Neural cell (in vitro differentiated cells): ENCODE data around the gene LYPLAL1. TPM values are rescaled to one million over a fixed set of nuclear protein-coding genes. Genes with fewer than 3 reads are reported as not detected.

ENCODE experiments used
- H2AFZ ChIP-seq: fragments of 200-600, 300-800 bp; sonication (generic), shearing (Covaris generic); 2 replicates; pipeline ENCODE4 v1.6.0; 2014; ENCODE audit warnings: low read depth, mild to moderate bottlenecking, antibody characterized with exemption, low read length, moderate library complexity
- H3F3A ChIP-seq: fragments of 200-600 bp; shearing (Covaris generic); 2 replicates; pipeline ENCODE4 v1.6.1; 2016; ENCODE audit warnings: mild to moderate bottlenecking, moderate library complexity, mixed read lengths, antibody characterized with exemption, low read length; ENCODE audit not compliant: insufficient read depth, poor library complexity, severe bottlenecking
- H3K27ac ChIP-seq: fragments of 200-600, 300-800 bp; sonication (generic), shearing (Covaris generic); 2 replicates; pipeline ENCODE4 v1.5.1; 2014; ENCODE audit warnings: mild to moderate bottlenecking, low read length, moderate library complexity
- H3K27me3 ChIP-seq: fragments of 300-800, 200-600 bp; sonication (generic), shearing (Covaris generic); 2 replicates; pipeline ENCODE4 v1.6.0; 2014; ENCODE audit warnings: mild to moderate bottlenecking, low read depth, low read length, moderate library complexity; ENCODE audit not compliant: insufficient read depth
- H3K36me3 ChIP-seq: fragments of 300-800, 200-600 bp; sonication (generic), shearing (Covaris generic); 2 replicates; pipeline ENCODE4 v1.5.1; 2014; ENCODE audit warnings: mild to moderate bottlenecking, antibody characterized with exemption, low read length, moderate library complexity; ENCODE audit not compliant: insufficient read depth
- H3K4me2 ChIP-seq: fragments of 300-800, 200-600 bp; sonication (generic), shearing (Covaris generic); 2 replicates; pipeline ENCODE4 v1.6.0; 2014; ENCODE audit warnings: mild to moderate bottlenecking, low read length
- H3K4me3 ChIP-seq: fragments of 300-800, 200-600 bp; sonication (generic), shearing (Covaris generic); 2 replicates; pipeline ENCODE4 v1.5.1; 2014; ENCODE audit warnings: mild to moderate bottlenecking, low read length, moderate library complexity
- H3K79me2 ChIP-seq: fragments of 200-600 bp; shearing (Covaris generic); replicated peaks from 2 replicates; pipeline ENCODE4 v1.6.0; 2014; ENCODE audit warnings: mild to moderate bottlenecking, low read length, moderate library complexity; ENCODE audit not compliant: insufficient read depth
- H3K9ac ChIP-seq: fragments of 300-800, 200-600 bp; sonication (generic), shearing (Covaris generic); 2 replicates; pipeline ENCODE4 v1.6.1; 2016; ENCODE audit warnings: mild to moderate bottlenecking, low read length, mixed read lengths
- H3K9me2 ChIP-seq: fragments of 200-600 bp; shearing (Covaris generic); 2 replicates; pipeline ENCODE4 v1.6.1; 2016; ENCODE audit warnings: mild to moderate bottlenecking, low read length, mixed read lengths; ENCODE audit not compliant: insufficient read depth
- H3K9me3 ChIP-seq: fragments of 200-600, 300-800 bp; sonication (generic), shearing (Covaris generic); 2 replicates; pipeline ENCODE4 v1.6.1; 2016; ENCODE audit warnings: mild to moderate bottlenecking, mixed run types, low read length, moderate library complexity, mixed read lengths
- H4K20me1 ChIP-seq: fragments of 200-600 bp; shearing (Covaris generic); 2 replicates; pipeline ENCODE4 v1.6.1; 2016; ENCODE audit warnings: mild to moderate bottlenecking, mixed run types; ENCODE audit not compliant: insufficient read depth
- CTCF ChIP-seq: fragments of 450-650 bp; IDR thresholded peaks from 2 replicates; pipeline ENCODE4 v1.5.1; 2014; ENCODE audit warnings: antibody characterized with exemption, mild to moderate bottlenecking, moderate library complexity; ENCODE audit not compliant: poor library complexity, severe bottlenecking
- EP300 ChIP-seq: fragments of 450-650 bp; conservative IDR thresholded peaks from 2 replicates; pipeline ENCODE4 v1.6.1; 2014; ENCODE audit warnings: antibody characterized with exemption, mild to moderate bottlenecking, moderate library complexity; ENCODE audit not compliant: poor library complexity, severe bottlenecking
- EZH2 ChIP-seq: fragments of 200-600, 300-800 bp; shearing (Covaris generic), sonication (generic); IDR thresholded peaks from 2 replicates; pipeline ENCODE4 v1.6.1; 2014; ENCODE audit warnings: antibody characterized with exemption, low read length, borderline replicate concordance, mild to moderate bottlenecking; ENCODE audit not compliant: insufficient read depth, poor library complexity, severe bottlenecking
- MXI1 ChIP-seq: fragments of 450-650 bp; conservative IDR thresholded peaks from 2 replicates; pipeline ENCODE4 v1.6.1; 2014; ENCODE audit warnings: antibody characterized with exemption, mild to moderate bottlenecking; ENCODE audit not compliant: poor library complexity, severe bottlenecking
- POLR2AphosphoS5 ChIP-seq: IDR thresholded peaks from 2 replicates; pipeline ENCODE4 v1.6.1; 2012
- RAD21 ChIP-seq: fragments of 450-650 bp; conservative IDR thresholded peaks from 2 replicates; pipeline ENCODE4 v1.6.1; 2014; ENCODE audit warnings: antibody characterized with exemption, mild to moderate bottlenecking, moderate library complexity
- SMC3 ChIP-seq: fragments of 450-650 bp; conservative IDR thresholded peaks from 2 replicates; pipeline ENCODE4 v1.6.1; 2014; ENCODE audit warnings: antibody characterized with exemption, mild to moderate bottlenecking, moderate library complexity; ENCODE audit not compliant: poor library complexity
- TAF1 ChIP-seq: IDR thresholded peaks from 2 replicates; pipeline ENCODE4 v1.6.1; 2012; ENCODE audit warnings: low read depth
- polyA plus RNA-seq: library from polyadenylated mRNA; depleted of rRNA; stranded (reverse); fragments of >200 nt; gene quantifications from 2 replicates; pipeline ENCODE4 v1.2.3, GENCODE V29; 2014
- TF ChIP-seq, protein P1 (sequence below): IDR thresholded peaks from 2 replicates; pipeline ENCODE4 v1.6.1; 2012; ENCODE audit warnings: borderline replicate concordance

LYPLAL1 gene
- polyA plus RNA-seq, 1 donor from 2014 or later: 38.1 TPM

DNA sequence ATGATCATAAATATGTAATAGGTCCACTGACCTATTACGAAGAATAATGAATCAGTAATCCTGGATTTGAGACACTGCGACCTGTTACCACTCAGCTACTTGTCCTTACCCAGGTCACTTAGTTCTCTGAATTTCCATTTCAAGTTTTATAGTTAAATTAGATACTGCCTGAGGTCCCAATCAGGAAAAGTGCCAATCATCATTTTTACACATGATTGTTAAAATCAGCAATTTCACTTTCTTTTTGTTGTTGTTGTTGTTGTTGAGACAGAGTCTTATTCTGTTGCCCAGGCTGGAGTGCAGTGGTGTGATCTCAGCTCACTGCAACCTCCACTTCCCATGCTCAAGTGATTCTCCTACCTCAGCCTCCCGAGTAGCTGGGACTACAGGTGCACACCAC lies 22.8 kb upstream of the LYPLAL1 start:
- H3K4me3 ChIP-seq: no peak overlapping the region
- H3K9ac ChIP-seq: no peak overlapping the region
- TF ChIP-seq MXI1 (no peak), EP300 (no peak), POLR2AphosphoS5 (no peak), RAD21 (no peak)
- H3K36me3 ChIP-seq: no peaks in the 10 kb centered on the region
- H4K20me1 ChIP-seq: no peaks in the 10 kb centered on the region
- H2AFZ ChIP-seq: no peak overlapping the region
- no peaks in the 10 kb centered on the region for H3K79me2 ChIP-seq
- no peaks in the 10 kb centered on the region for H3K27me3 ChIP-seq
- no peak overlapping the region for H3K4me2 ChIP-seq
- H3K27ac ChIP-seq: no peak overlapping the region
- H3K9me3 ChIP-seq: no peaks in the 10 kb centered on the region
- H3F3A ChIP-seq: no peaks in the 10 kb centered on the region
- H3K9me2 ChIP-seq: no peaks in the 10 kb centered on the region

- no peak overlapping the region for H2AFZ ChIP-seq
- H3K9me3 ChIP-seq: no peaks in the 10 kb centered on the region
- TF ChIP-seq MXI1 (no peak), POLR2AphosphoS5 (no peak)
Measured at GRCh38 chr1:219151467-219151866, 22.2 kb upstream of the LYPLAL1 start.

GRCh38 chr1:219152751-219153150 lies 20.9 kb upstream of the LYPLAL1 start:
- Histone ChIP-seq H3K4me3 (no peak overlapping the region), H3K4me2 (no peak overlapping the region), H4K20me1 (no peaks in the 10 kb centered on the region), H2AFZ (no peak overlapping the region), H3K9ac (no peak overlapping the region), H3K27me3 (no peaks in the 10 kb centered on the region), H3F3A (no peaks in the 10 kb centered on the region), H3K79me2 (no peaks in the 10 kb centered on the region), H3K36me3 (no peaks in the 10 kb centered on the region), H3K27ac (no peak overlapping the region), H3K9me3 (no peaks in the 10 kb centered on the region), H3K9me2 (no peaks in the 10 kb centered on the region)
- TF ChIP-seq EZH2: no peak
- peak; percentile 62 for TF ChIP-seq POLR2AphosphoS5

More at GRCh38 chr1:219151467-219151866, 22.2 kb upstream of the LYPLAL1 start:
- no peak overlapping the region for H3K9ac ChIP-seq
- H3K4me2 ChIP-seq: no peak overlapping the region
- H3K79me2 ChIP-seq: no peaks in the 10 kb centered on the region
- H3K4me3 ChIP-seq: no peak overlapping the region
- H3F3A ChIP-seq: no peaks in the 10 kb centered on the region
- no peaks in the 10 kb centered on the region for H3K36me3 ChIP-seq
- H3K9me2 ChIP-seq: no peaks in the 10 kb centered on the region
- H3K27me3 ChIP-seq: no peaks in the 10 kb centered on the region
- H3K27ac ChIP-seq: no peak overlapping the region
- no peaks in the 10 kb centered on the region for H4K20me1 ChIP-seq

GRCh38 chr1:219153723-219154122 lies 20.0 kb upstream of the LYPLAL1 start:
- H3K9me2 ChIP-seq: no peaks in the 10 kb centered on the region

More at GRCh38 chr1:219153723-219154122, 20.0 kb upstream of the LYPLAL1 start:
- H3K4me2 ChIP-seq: no peak overlapping the region
- H3K9ac ChIP-seq: no peak overlapping the region
- TF ChIP-seq EP300: no peak
- no peak for TF ChIP-seq EZH2
- TF ChIP-seq POLR2AphosphoS5: no peak
- TF ChIP-seq MXI1: no peak
- no peak for TF ChIP-seq SMC3
- no peak for TF ChIP-seq TAF1
- TF ChIP-seq, protein P1, sequence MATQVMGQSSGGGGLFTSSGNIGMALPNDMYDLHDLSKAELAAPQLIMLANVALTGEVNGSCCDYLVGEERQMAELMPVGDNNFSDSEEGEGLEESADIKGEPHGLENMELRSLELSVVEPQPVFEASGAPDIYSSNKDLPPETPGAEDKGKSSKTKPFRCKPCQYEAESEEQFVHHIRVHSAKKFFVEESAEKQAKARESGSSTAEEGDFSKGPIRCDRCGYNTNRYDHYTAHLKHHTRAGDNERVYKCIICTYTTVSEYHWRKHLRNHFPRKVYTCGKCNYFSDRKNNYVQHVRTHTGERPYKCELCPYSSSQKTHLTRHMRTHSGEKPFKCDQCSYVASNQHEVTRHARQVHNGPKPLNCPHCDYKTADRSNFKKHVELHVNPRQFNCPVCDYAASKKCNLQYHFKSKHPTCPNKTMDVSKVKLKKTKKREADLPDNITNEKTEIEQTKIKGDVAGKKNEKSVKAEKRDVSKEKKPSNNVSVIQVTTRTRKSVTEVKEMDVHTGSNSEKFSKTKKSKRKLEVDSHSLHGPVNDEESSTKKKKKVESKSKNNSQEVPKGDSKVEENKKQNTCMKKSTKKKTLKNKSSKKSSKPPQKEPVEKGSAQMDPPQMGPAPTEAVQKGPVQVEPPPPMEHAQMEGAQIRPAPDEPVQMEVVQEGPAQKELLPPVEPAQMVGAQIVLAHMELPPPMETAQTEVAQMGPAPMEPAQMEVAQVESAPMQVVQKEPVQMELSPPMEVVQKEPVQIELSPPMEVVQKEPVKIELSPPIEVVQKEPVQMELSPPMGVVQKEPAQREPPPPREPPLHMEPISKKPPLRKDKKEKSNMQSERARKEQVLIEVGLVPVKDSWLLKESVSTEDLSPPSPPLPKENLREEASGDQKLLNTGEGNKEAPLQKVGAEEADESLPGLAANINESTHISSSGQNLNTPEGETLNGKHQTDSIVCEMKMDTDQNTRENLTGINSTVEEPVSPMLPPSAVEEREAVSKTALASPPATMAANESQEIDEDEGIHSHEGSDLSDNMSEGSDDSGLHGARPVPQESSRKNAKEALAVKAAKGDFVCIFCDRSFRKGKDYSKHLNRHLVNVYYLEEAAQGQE: no peak
- TF ChIP-seq CTCF: no peak
- TF ChIP-seq RAD21: no peak
- H4K20me1 ChIP-seq: no peaks in the 10 kb centered on the region
- no peaks in the 10 kb centered on the region for H3K36me3 ChIP-seq
- no peaks in the 10 kb centered on the region for H3K79me2 ChIP-seq
- H3K9me3 ChIP-seq: no peaks in the 10 kb centered on the region
- H2AFZ ChIP-seq: no peak overlapping the region
- H3F3A ChIP-seq: no peaks in the 10 kb centered on the region
- H3K4me3 ChIP-seq: no peak overlapping the region
- no peaks in the 10 kb centered on the region for H3K27me3 ChIP-seq
- no peak overlapping the region for H3K27ac ChIP-seq
